ENCODE measurements around the gene ANKRD16.
"Not testable (repeated sequence)": the region's sequence is repeated elsewhere in the genome, so short reads cannot be mapped to it uniquely, and the experiment has no call there.

- TF ChIP-seq CTCF (IDR thresholded peaks at IDR 0.05); EZH2 (IDR thresholded peaks at IDR 0.05; ENCODE audit: borderline replicate concordance, insufficient read depth, low read depth, low read length, poor library complexity, severe bottlenecking): not testable (repeated sequence)
Measured at GRCh38 chr10:5877041-5877440, 12.7 kb downstream of the ANKRD16 start.

Data from B cell (primary cell).